K562 (cell line): ENCODE data around the gene LASP1. TPM values are rescaled to one million over a fixed set of nuclear protein-coding genes. Genes with fewer than 3 reads are reported as not detected.

Source experiments
- ATF1 ChIP-seq, 2 experiments: fragments of 450-650 bp in 1 of 2; IDR thresholded peaks; 2 replicates each; pipeline ENCODE4 v1.6.1; 2016; ENCODE audit warnings: missing compliant biosample characterization in 1 of 2, missing genetic modification characterization in 1 of 2
- CREBBP ChIP-seq: IDR thresholded peaks from one replicate; pipeline ENCODE4 v1.6.1; 2012; ENCODE audit warnings: low read depth, mild to moderate bottlenecking, control low read depth, inconsistent platforms, low read length
- HBP1 ChIP-seq: fragments of 450-650 bp; formaldehyde crosslinking; IDR thresholded peaks from 2 replicates; pipeline ENCODE4 v1.4.0; 2022; ENCODE audit warnings: missing genetic modification characterization
- HNRNPLL ChIP-seq: fragments of 200-400 bp; formaldehyde crosslinking; IDR thresholded peaks from 2 replicates; pipeline ENCODE4 v1.6.1; 2017; ENCODE audit warnings: low read length, low read depth, mild to moderate bottlenecking; ENCODE audit not compliant: poor library complexity, severe bottlenecking
- IFI16 ChIP-seq: fragments of 250-450 bp; sonication (Bioruptor Pico); IDR thresholded peaks from 2 replicates; pipeline ENCODE4 v2.1.2; 2022; ENCODE audit warnings: mild to moderate bottlenecking, inconsistent platforms
- MAFF ChIP-seq: IDR thresholded peaks from 2 replicates; pipeline ENCODE4 v1.6.1; 2012; ENCODE audit warnings: low read length, improper control_type of control experiment
- NCOA1 ChIP-seq: fragments of 450-650 bp; IDR thresholded peaks from 2 replicates; pipeline ENCODE4 v1.6.1; 2016; ENCODE audit warnings: low read depth
- NCOA6 ChIP-seq: fragments of 450-650 bp; IDR thresholded peaks from 2 replicates; pipeline ENCODE4 v1.6.1; 2017; ENCODE audit warnings: mild to moderate bottlenecking
- NFRKB ChIP-seq: fragments of 450-650 bp; IDR thresholded peaks from 2 replicates; pipeline ENCODE4 v1.6.1; 2016; ENCODE audit warnings: low read depth
- PHF8 ChIP-seq: fragments of 200-600 bp; sonication (generic); IDR thresholded peaks from 2 replicates; pipeline ENCODE4 v1.6.1; 2012; ENCODE audit warnings: mixed run types, mild to moderate bottlenecking, inconsistent platforms, low read length, moderate library complexity, borderline replicate concordance
- PML ChIP-seq: IDR thresholded peaks from 2 replicates; pipeline ENCODE4 v1.6.1; 2012; ENCODE audit warnings: low read length, inconsistent platforms
- SIRT6 ChIP-seq: IDR thresholded peaks from one replicate; pipeline ENCODE4 v1.6.1; 2012; ENCODE audit warnings: low read depth, mild to moderate bottlenecking, control low read depth, inconsistent platforms, low read length, moderate library complexity
- TAL1 ChIP-seq: fragments of 450-650 bp; IDR thresholded peaks from 2 replicates; pipeline ENCODE4 v1.6.1; 2016; ENCODE audit warnings: mild to moderate bottlenecking
- TRIM28 ChIP-seq: fragments of 450-650 bp; IDR thresholded peaks from 2 replicates; pipeline ENCODE4 v1.6.1; 2017
- ZBTB17 ChIP-seq: fragments of 450-650 bp; formaldehyde crosslinking; IDR thresholded peaks from 2 replicates; pipeline ENCODE4 v1.4.0; 2020; ENCODE audit warnings: mild to moderate bottlenecking
- ZNF253 ChIP-seq: fragments of 250-450 bp; sonication (Bioruptor Pico); conservative IDR thresholded peaks from 2 replicates; pipeline ENCODE4 v1.6.1; 2021; ENCODE audit warnings: mild to moderate bottlenecking
- ZNF41 ChIP-seq: fragments of 250-450 bp; sonication (Bioruptor Pico); conservative IDR thresholded peaks from 2 replicates; pipeline ENCODE4 v1.4.0; 2020; ENCODE audit warnings: mild to moderate bottlenecking
- ZNF511 ChIP-seq: sonication (generic); formaldehyde crosslinking; IDR thresholded peaks from 2 replicates; pipeline ENCODE4 v1.8.0; 2022; ENCODE audit warnings: mild to moderate bottlenecking, missing genetic modification reagents
- ZNF57 ChIP-seq: fragments of 450-650 bp; formaldehyde crosslinking; IDR thresholded peaks from 2 replicates; pipeline ENCODE4 v1.4.0; 2020; ENCODE audit warnings: mild to moderate bottlenecking, moderate library complexity
- ZNF780A ChIP-seq: fragments of 250-450 bp; sonication (Bioruptor Pico); IDR thresholded peaks from 2 replicates; pipeline ENCODE4 v1.5.0; 2021; ENCODE audit warnings: mild to moderate bottlenecking
- polyA plus RNA-seq, 8 experiments: library from polyadenylated mRNA; depleted of rRNA in 4 of 8; stranded (reverse) in 5 of 8; unstranded in 3 of 8; fragments of >200 nt; fragmentation: Nextera tagmentation in 2 of 8; fragmentation: Illumina TruSeq in 1 of 8; extraction: Ambion mirVana in 2 of 8; extraction: Trizol in 1 of 8; gene quantifications; 2 replicates each; pipeline versions ENCODE4 v1.2.1 to v1.2.3, GENCODE V29; 2011 to 2014; ENCODE audit warnings: inconsistent platforms in 1 of 8, missing spikeins in 1 of 8
- total RNA-seq, 7 experiments: library from RNA; depleted of rRNA in 6 of 7; stranded (reverse); fragments of >200 nt in 6 of 7; fragmentation: Illumina TruSeq in 2 of 7; extraction: Trizol in 2 of 7; gene quantifications; 2 replicates each; pipeline versions ENCODE4 v1.2.1 to v1.2.3, GENCODE V29; 2011 to 2021; ENCODE audit warnings: low replicate concordance in 1 of 7

LASP1 gene
- total and polyA plus RNA-seq, 9 of the 15 experiments (the other 6 are each of a cell fraction or from before 2014, with no cell fraction given), result 23.0 to 125 (median 55.3) TPM

GRCh38 chr17:38869526-38870258, at the start of gene LASP1 (continued):
- TF ChIP-seq NCOA6 (peak; percentile 74; the same call in 1 of the 2 replicates), ZBTB17 (CRISPR knock-in tag) (no peak; the same call in 1 of the 2 replicates), PHF8 (peak; percentile 89), MAFF (no peak), HNRNPLL (peak; percentile 70), ZNF57 (no peak), ZNF780A (CRISPR knock-in tag) (no peak), ZNF41 (CRISPR knock-in tag) (0 out of 2 replicates have a peak, but pooled peaks have one; percentile 17), CREBBP (no peak), IFI16 (0 out of 2 replicates have a peak, but pooled peaks have one; percentile 18), PML (peak; percentile 58), NCOA1 (no peak), NFRKB (0 out of 2 replicates have a peak, but pooled peaks have one; percentile 20), ZNF253 (CRISPR knock-in tag) (no peak), HBP1 (CRISPR knock-in tag) (no peak; the same call in 1 of the 2 replicates), ATF1 (CRISPR knock-in tag; IDR thresholded peaks at IDR 0.05) (no peak), ATF1 (tag; IDR thresholded peaks at IDR 0.05) (no peak; the same call in 1 of the 2 replicates), TAL1 (no peak), ZNF511 (CRISPR knock-in tag) (no peak; the same call in 1 of the 2 replicates), SIRT6 (no peak), TRIM28 (no peak)
